ENCODE data around the gene KDM4E.
"Not testable (repeated sequence)": the region's sequence is repeated elsewhere in the genome, so short reads cannot be mapped to it uniquely, and the experiment has no call there.

Gene KDM4E

DNA sequence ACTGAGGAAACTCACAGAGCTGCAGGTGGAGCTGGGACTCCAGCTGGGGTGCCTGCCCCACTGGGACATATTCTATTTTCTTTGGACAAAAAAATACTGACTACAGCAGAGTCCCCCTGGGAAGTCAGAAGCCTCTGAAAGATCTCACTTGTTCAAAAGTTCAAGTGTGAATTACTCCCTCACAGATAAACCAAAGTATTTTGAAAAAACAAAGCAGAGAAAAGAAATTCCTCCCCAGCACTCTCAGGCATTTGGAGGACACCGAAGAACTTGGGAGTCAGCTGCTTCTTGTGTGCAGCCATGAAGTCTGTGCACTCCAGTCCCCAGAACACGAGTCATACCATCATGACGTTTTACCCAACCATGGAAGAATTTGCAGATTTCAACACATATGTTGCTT lies 24.1 kb downstream of the KDM4E start, which contains the start of gene KDM4F:
TSS of gene KDM4F (plus strand) at position 301 of the 400 bp plus-strand sequence.
- in situ Hi-C loops (cut with MboI; ENCODE audit: low sequenced_read_pairs): not testable (repeated sequence)

DNA sequence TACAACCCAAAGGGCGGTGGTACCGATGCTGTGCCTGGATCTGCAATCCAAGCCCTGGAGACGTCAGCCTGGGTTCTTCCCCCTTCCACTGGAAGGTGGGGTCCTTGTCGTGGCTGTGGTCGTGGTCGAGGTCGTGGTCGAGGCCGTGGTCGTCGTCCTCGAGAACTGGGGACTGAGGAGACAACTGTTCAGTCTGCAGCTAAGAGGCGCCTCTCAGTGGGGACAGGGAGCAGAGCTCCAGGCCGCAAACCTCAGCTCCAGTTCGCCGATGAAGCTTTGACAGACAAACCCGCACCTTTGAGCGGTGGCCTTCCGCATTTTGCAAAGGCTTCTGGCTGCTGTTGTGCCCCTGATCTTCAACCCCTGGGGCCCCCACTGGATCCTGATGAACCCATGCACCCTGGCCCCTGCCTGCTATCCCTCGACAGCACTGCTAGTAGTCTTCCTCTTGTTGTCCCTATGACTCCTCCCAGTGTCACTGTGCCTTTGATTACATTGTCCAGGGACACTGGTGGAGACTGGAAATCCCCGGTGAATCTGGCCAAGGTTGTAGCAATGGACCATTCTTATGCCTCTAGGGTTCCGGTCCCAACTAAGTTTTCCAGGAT lies 25.6 kb downstream of the KDM4E start:
- in situ Hi-C loops (cut with MboI; ENCODE audit: low sequenced_read_pairs): no loop called here

GRCh38 chr11:95054356-95054755 lies 29.3 kb downstream of the KDM4E start:
- in situ Hi-C loops (cut with MboI; ENCODE audit: low sequenced_read_pairs): no loop called here

GRCh38 chr11:95055283-95055897 lies 30.3 kb downstream of the KDM4E start:
- in situ Hi-C loops (cut with MboI; ENCODE audit: low sequenced_read_pairs): no loop called here

DNA sequence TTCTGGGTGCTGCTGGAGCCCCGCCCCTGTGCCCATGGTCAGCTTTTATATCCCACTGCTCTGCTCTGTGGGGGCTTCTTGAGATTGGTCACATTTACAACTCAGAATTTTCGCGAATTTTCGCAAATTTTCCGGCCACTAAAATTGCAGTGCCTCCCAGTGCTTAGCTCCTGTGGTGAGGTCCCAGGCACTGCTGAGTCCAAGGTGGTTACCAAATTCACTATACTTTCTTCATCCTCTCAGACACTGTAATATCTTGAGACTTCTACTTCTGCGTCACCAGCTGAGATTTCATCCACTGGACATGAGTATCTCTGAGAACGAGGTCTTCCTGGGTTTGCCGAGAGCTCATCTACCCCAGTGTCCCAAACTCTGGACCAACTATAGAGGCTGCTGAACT lies 32.9 kb downstream of the KDM4E start:
- in situ Hi-C loops (cut with MboI; ENCODE audit: low sequenced_read_pairs): no loop called here

DNA sequence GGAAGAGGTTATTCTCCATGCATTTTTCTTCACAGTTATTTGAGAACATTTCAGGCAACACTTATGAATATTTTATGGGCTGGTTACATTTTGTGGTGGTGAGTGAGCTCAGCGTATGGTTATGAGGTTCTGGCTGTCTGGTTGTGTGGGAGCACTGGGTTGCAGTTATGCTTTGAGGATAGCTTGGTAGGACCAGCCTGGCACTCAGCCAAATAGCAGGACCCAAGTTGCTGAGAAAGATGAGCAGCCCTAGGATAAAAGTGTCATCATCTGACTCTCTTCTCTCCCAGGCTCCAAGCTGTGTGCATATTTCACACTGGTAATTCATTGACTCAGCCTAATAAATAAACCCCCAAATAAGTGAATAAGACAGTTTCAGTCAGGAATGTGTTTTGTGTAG lies 33.6 kb downstream of the KDM4E start:
- in situ Hi-C loops (cut with MboI; ENCODE audit: low sequenced_read_pairs): no loop called here

DNA sequence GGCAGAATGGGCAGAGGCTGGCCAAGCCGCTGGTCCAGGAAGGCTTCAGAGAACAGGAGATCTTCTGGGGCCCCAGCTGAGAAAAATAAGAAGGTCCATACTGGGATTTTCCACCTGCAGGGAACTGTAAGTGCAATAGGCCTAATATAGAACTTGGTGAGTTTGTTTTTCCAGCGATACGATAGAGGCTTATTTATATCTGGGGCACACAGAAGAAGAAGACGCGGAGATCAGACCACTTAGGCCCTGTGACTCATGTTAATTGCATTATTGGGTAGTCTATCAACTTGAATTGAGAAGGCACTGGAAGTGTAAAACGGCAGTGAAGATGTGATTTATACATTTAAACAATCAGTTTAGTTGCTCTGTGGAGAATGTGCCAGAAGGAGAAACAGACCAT lies 34.0 kb downstream of the KDM4E start:
- in situ Hi-C loops (cut with MboI; ENCODE audit: low sequenced_read_pairs): no loop called here

- in situ Hi-C loops (cut with MboI; ENCODE audit: low sequenced_read_pairs): no loop called here
Observed at GRCh38 chr11:95065336-95065735, 40.3 kb downstream of the KDM4E start.

DNA sequence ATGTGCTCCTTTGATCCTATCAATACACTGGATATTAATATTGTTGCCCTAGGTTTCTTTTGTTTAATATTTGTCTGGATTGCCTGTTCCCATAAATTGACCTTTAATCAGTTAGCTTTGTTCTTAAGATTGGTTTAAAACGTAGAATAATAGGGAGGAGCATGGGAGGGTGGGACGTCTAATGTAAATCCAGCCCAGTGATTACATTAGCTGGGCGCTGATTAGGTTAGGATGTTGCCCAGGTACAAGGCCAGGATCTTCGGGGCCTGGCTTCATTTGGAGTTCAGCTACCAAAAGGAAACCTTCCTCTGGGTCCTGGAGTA lies 41.6 kb downstream of the KDM4E start, which contains the start of gene SRSF8:
TSS of gene SRSF8 (plus strand) at position 204 of the 323 bp plus-strand sequence. CDS start 308 bp downstream, outside the sequence.
- in situ Hi-C loops (cut with MboI; ENCODE audit: low sequenced_read_pairs): no loop called here

DNA sequence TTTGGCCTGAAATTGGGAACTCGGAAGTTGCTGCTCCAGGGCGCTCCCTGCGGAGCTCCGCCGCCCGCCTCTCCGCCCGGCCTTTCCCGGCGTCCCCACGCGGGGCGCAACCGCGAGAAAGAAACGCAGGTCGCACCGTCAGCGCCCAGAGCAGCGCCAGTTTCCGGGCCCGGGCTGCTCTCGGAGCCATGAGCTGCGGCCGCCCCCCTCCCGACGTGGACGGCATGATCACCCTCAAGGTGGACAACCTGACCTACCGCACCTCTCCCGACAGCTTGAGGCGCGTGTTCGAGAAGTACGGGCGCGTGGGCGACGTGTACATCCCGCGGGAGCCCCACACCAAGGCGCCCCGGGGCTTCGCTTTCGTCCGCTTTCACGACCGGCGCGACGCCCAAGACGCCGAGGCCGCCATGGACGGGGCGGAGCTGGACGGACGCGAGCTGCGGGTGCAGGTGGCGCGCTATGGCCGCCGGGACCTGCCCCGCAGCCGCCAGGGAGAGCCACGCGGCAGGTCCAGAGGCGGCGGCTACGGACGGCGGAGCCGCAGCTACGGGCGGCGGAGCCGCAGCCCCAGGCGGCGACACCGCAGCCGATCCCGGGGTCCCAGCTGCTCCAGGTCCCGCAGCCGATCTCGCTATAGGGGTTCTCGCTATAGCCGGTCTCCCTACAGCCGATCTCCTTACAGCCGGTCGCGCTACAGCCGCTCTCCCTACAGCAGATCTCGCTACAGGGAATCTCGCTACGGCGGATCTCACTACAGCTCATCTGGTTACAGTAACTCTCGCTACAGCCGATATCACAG lies 42.2 kb downstream of the KDM4E start:
- in situ Hi-C loops (cut with MboI; ENCODE audit: low sequenced_read_pairs): no loop called here

DNA sequence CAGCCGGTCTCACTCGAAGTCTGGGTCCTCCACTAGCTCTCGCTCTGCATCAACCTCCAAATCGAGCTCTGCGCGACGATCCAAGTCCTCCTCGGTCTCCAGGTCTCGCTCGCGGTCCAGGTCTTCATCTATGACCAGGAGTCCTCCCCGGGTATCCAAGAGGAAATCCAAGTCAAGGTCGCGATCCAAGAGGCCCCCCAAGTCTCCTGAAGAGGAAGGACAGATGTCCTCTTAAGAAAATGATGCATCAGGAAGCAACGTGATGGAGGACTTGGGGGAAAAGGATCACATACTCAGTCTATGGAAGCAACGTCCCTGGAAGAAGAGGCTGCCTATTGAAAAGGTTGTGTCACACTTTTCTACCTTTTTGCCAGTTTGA lies 42.8 kb downstream of the KDM4E start:
- in situ Hi-C loops (cut with MboI; ENCODE audit: low sequenced_read_pairs): no loop called here

DNA sequence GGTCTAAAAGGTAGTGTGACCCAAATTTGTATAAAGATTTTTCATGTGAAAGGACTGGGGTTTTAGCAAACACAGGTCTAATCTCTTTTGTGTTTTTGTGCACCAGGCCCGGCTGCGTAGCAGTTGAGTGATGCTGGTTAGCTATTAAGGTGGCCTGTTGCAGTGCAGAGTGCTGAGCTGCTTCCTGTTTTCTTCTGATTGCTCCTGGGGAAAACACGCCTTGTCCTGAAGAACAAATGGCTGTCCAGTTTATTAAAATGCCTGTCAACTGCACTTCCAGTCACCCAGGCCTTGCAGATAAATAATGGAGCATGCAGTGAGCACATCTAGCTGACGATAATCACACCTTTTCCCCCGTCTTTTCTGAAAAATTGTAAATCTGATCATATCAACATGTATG lies 43.5 kb downstream of the KDM4E start:
- in situ Hi-C loops (cut with MboI; ENCODE audit: low sequenced_read_pairs): no loop called here

- in situ Hi-C loops (cut with MboI; ENCODE audit: low sequenced_read_pairs): no loop called here
Observed at GRCh38 chr11:95070471-95070870, 45.4 kb downstream of the KDM4E start.

DNA sequence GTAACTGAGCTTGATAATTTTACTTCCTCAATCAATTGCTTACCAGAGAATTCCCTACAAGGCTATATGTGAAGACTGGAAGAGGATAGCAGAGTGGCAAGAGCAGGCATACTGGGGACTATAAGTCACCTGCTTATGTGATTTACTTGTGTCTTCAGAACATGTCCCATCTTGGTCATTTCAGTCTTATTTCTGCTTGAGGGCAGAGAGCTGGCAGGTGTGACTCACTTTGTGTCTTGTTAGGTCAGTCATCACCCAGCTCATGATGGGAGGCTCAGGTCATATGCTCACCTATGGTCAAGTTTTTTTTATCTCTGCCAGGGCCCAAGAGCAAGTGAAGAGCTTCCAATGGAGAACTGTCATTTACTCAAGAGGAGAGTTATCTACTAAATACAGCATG lies 47.9 kb downstream of the KDM4E start:
- in situ Hi-C loops (cut with MboI; ENCODE audit: low sequenced_read_pairs): no loop called here

DNA sequence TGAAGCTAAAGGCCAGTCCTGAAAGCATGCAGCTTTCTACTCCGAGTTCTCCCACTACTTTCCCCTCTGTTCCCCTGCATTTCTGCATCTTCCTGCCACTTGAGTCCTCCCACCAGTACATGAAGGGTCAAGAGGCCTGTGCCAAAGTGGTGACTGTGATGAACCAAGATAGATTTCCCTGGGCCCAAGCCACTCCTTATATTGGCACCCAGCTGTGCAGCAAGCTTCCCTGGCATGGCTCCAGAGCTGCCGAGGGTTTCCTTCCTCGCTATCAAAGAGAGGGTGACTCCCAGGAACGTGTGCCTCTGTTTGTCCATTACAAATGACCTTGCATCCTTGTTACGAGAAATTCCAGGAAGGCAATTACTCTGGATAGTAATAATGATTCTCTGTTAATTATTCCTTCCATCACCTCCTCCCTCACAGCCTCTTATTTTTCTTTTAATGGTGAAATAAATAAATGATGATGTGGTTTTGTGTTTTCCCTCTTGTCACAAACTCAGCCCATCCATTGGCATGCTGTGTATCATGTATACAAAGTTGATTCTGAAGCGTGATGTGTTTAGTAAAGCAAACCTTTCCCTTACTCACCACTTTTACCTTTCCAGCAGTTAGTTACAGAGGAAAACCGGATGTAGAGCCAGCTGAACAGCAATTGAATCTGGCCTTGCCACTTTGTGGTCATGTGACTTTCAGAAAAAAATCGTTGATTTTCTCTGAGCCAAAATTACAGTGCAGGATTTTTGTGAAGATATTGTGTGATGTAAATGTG lies 49.9 kb downstream of the KDM4E start:
- in situ Hi-C loops (cut with MboI; ENCODE audit: low sequenced_read_pairs): no loop called here

DNA sequence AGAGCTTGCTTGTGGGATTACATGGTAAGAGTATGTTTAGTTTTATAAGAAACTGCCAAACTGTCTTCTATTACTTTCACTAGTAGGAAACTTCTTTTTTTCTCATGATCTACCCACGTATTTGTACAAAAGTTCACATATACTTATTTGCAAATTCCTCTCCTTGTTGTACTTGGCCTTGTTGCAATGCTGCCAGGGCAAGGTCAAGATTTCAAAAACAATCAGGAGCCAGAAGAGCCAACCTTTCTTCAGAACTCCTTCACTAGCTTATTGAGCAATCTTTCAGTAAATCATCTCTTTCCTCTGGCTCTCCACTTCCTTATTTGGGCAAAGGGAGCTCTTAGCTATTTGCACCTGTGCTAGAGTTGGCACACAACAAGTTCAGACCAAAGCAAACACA lies 51.4 kb downstream of the KDM4E start:
- in situ Hi-C loops (cut with MboI; ENCODE audit: low sequenced_read_pairs): no loop called here

- in situ Hi-C loops (cut with MboI; ENCODE audit: low sequenced_read_pairs): no loop called here
Observed at GRCh38 chr11:95076981-95077380, 51.9 kb downstream of the KDM4E start.

All from HL-60/S4 (cell line).